ENCODE results near the gene ADAM19. TPM values are rescaled to one million over a fixed set of nuclear protein-coding genes. Genes with fewer than 3 reads are reported as not detected.

The ADAM19 gene
- total RNA-seq, 1 donor from 2014 or later, result 4.9 TPM

- peaks cover 38% of the 10 kb centered on the region for H3K4me1 ChIP-seq
- DNase-seq (ENCODE audit: extremely low spot score in 2 of 2), result no peak
- no peak overlapping the region for H3K27ac ChIP-seq
- no peak overlapping the region for H3K4me3 ChIP-seq
- no peak for TF ChIP-seq POLR2A (IDR thresholded peaks at IDR 0.05)
- intact Hi-C loops (cut with DNase I), result no loop called here
- no peaks in the 10 kb centered on the region for H3K9me3 ChIP-seq
- no peaks in the 10 kb centered on the region for H3K27me3 ChIP-seq
- H3K36me3 ChIP-seq, result no peaks in the 10 kb centered on the region
These were observed 116.7 kb downstream of the ADAM19 start for GRCh38 chr5:157458835-157459234.

GRCh38 chr5:157457391-157457790 lies 118.2 kb downstream of the ADAM19 start:
- no peak overlapping the region for H3K4me3 ChIP-seq
- no peak overlapping the region for H3K27ac ChIP-seq
- no peaks in the 10 kb centered on the region for H3K27me3 ChIP-seq
- H3K9me3 ChIP-seq, result no peaks in the 10 kb centered on the region
- peak; percentile 2 to 56 for DNase-seq (ENCODE audit: extremely low spot score in 2 of 2)
- peaks cover 23% of the 10 kb centered on the region for H3K4me1 ChIP-seq
- intact Hi-C loops (cut with DNase I), result no loop called here
- TF ChIP-seq POLR2A (IDR thresholded peaks at IDR 0.05), result no peak
- TF ChIP-seq POLR2AphosphoS5 (IDR thresholded peaks at IDR 0.05; ENCODE audit: insufficient read depth in 1 of 2, low read depth in 1 of 2), result no peak
- TF ChIP-seq CTCF (IDR thresholded peaks at IDR 0.05), result no peak
- no peaks in the 10 kb centered on the region for H3K36me3 ChIP-seq

- H3K4me3 ChIP-seq, result no peak overlapping the region
- TF ChIP-seq POLR2A (IDR thresholded peaks at IDR 0.05), result no peak
- TF ChIP-seq CTCF (IDR thresholded peaks at IDR 0.05), result no peak
- no peak for TF ChIP-seq POLR2AphosphoS5 (IDR thresholded peaks at IDR 0.05; ENCODE audit: insufficient read depth in 1 of 2, low read depth in 1 of 2)
- no peak overlapping the region for H3K27ac ChIP-seq
- no peaks in the 10 kb centered on the region for H3K9me3 ChIP-seq
- no peaks in the 10 kb centered on the region for H3K27me3 ChIP-seq
- intact Hi-C loops (cut with DNase I), result no loop called here
- peaks cover 14% of the 10 kb centered on the region for H3K4me1 ChIP-seq
- H3K36me3 ChIP-seq, result no peaks in the 10 kb centered on the region
- peak in 1 of 2 donors; percentile 31 for DNase-seq (ENCODE audit: extremely low spot score in 2 of 2)
These were observed 119.3 kb downstream of the ADAM19 start for GRCh38 chr5:157456301-157456700.

GRCh38 chr5:157455057-157455456 lies 120.5 kb downstream of the ADAM19 start:
- Histone ChIP-seq H3K4me1 (peaks cover 8% of the 10 kb centered on the region), H3K36me3 (no peaks in the 10 kb centered on the region), H3K9me3 (no peaks in the 10 kb centered on the region), H3K27me3 (no peaks in the 10 kb centered on the region), H3K27ac (no peak overlapping the region), H3K4me3 (no peak overlapping the region)
- intact Hi-C loops (cut with DNase I), result no loop called here
- peak; percentile 69 to 93 for DNase-seq (ENCODE audit: extremely low spot score in 2 of 2)
- TF ChIP-seq POLR2AphosphoS5 (IDR thresholded peaks at IDR 0.05; ENCODE audit: insufficient read depth in 1 of 2, low read depth in 1 of 2), result no peak
- TF ChIP-seq CTCF (IDR thresholded peaks at IDR 0.05), result no peak
- TF ChIP-seq POLR2A (IDR thresholded peaks at IDR 0.05), result no peak

GRCh38 chr5:157454273-157454672 lies 121.3 kb downstream of the ADAM19 start:
- Histone ChIP-seq H3K4me3 (no peak overlapping the region), H3K4me1 (peaks cover 8% of the 10 kb centered on the region), H3K36me3 (no peaks in the 10 kb centered on the region), H3K27ac (no peak overlapping the region), H3K27me3 (no peaks in the 10 kb centered on the region), H3K9me3 (no peaks in the 10 kb centered on the region)
- intact Hi-C loops (cut with DNase I), result no loop called here
- TF ChIP-seq CTCF (IDR thresholded peaks at IDR 0.05) (no peak), POLR2A (IDR thresholded peaks at IDR 0.05) (no peak)
- peak in 1 of 2 donors; percentile 64 for DNase-seq (ENCODE audit: extremely low spot score in 2 of 2)

GRCh38 chr5:157451806-157452205 lies 123.8 kb downstream of the ADAM19 start:
- intact Hi-C loops (cut with DNase I), result no loop called here
- no peak for DNase-seq (ENCODE audit: extremely low spot score in 2 of 2)

More at GRCh38 chr5:157451806-157452205, 123.8 kb downstream of the ADAM19 start:
- TF ChIP-seq POLR2A (IDR thresholded peaks at IDR 0.05), result no peak
- no peak for TF ChIP-seq CTCF (IDR thresholded peaks at IDR 0.05)
- no peak for TF ChIP-seq POLR2AphosphoS5 (IDR thresholded peaks at IDR 0.05; ENCODE audit: insufficient read depth in 1 of 2, low read depth in 1 of 2)
- no peak overlapping the region for H3K4me3 ChIP-seq
- no peaks in the 10 kb centered on the region for H3K36me3 ChIP-seq
- H3K9me3 ChIP-seq, result no peaks in the 10 kb centered on the region
- H3K27ac ChIP-seq, result no peak overlapping the region
- H3K4me1 ChIP-seq, result peaks cover 13% of the 10 kb centered on the region
- no peaks in the 10 kb centered on the region for H3K27me3 ChIP-seq
